ENCODE results near the gene NSFL1C.
A peak's percentile ranks its signal among the peaks of the same experiment; 100 is the strongest.

The NSFL1C gene

GRCh38 chr20:1484438-1485116 is 17.9 kb upstream of the NSFL1C start:
- no peak overlapping the region for H3K4me3 ChIP-seq (ENCODE audit: low read depth, low read length)

GRCh38 chr20:1479831-1480595 is 13.4 kb upstream of the NSFL1C start:
- TF ChIP-seq, protein P1, sequence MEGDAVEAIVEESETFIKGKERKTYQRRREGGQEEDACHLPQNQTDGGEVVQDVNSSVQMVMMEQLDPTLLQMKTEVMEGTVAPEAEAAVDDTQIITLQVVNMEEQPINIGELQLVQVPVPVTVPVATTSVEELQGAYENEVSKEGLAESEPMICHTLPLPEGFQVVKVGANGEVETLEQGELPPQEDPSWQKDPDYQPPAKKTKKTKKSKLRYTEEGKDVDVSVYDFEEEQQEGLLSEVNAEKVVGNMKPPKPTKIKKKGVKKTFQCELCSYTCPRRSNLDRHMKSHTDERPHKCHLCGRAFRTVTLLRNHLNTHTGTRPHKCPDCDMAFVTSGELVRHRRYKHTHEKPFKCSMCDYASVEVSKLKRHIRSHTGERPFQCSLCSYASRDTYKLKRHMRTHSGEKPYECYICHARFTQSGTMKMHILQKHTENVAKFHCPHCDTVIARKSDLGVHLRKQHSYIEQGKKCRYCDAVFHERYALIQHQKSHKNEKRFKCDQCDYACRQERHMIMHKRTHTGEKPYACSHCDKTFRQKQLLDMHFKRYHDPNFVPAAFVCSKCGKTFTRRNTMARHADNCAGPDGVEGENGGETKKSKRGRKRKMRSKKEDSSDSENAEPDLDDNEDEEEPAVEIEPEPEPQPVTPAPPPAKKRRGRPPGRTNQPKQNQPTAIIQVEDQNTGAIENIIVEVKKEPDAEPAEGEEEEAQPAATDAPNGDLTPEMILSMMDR (IDR thresholded peaks at IDR 0.05; ENCODE audit: borderline replicate concordance, insufficient read depth, low read depth, low read length): no peak
- H3K4me3 ChIP-seq (ENCODE audit: low read depth, low read length): no peak overlapping the region

More at GRCh38 chr20:1484438-1485116, 17.9 kb upstream of the NSFL1C start:
- TF ChIP-seq, protein P1 (IDR thresholded peaks at IDR 0.05; ENCODE audit: borderline replicate concordance, insufficient read depth, low read depth, low read length): no peak

GRCh38 chr20:1478566-1478965 is 11.9 kb upstream of the NSFL1C start:
- no peak overlapping the region for H3K4me3 ChIP-seq (ENCODE audit: low read depth, low read length)
- TF ChIP-seq, protein P1 (IDR thresholded peaks at IDR 0.05; ENCODE audit: borderline replicate concordance, insufficient read depth, low read depth, low read length): no peak

- TF ChIP-seq, protein P1 (IDR thresholded peaks at IDR 0.05; ENCODE audit: borderline replicate concordance, insufficient read depth, low read depth, low read length): no peak
- no peak overlapping the region for H3K4me3 ChIP-seq (ENCODE audit: low read depth, low read length)
These were observed 11.3 kb upstream of the NSFL1C start for GRCh38 chr20:1477896-1478490.

DNA sequence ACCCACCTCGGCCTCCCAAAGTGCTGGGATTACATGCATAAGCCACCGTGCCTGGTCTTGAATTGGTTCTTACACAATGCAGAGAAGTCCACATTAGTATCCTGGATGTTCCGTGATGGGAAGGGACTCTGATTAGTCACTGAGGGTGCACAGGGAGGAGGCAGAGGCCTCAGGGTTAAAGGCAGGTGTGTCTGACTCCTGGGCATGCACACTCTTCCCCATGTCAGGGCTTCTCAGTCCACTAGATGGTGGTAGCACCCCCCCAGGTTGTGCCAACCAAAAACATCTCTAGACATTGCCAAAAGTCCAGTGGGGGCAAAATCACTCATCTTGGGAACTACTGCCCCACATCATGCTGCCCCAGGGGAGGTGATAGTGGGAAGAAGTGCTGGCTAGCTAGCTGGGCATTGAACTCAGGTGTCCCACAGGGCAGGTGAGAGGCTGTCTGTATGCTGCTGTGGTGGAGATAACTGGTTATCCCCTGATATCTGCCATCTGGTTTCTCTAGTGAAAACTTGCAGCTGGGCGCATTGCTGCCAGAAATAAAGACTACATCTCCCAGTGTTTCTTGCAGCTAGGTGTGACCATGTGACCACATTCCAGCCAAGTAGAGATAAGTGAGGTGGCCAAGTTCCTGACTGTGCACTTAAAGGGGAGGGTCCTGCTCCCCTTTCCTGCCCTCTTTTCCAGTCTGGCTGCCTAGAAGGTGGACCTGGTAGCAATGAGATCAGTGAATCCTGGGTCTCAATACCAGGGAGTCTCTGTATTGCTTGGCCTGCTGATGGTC is 8.4 kb upstream of the NSFL1C start:
- TF ChIP-seq, protein P1 (IDR thresholded peaks at IDR 0.05; ENCODE audit: borderline replicate concordance, insufficient read depth, low read depth, low read length): 0 out of 2 replicates have a peak, but pooled peaks have one; percentile 7
- no peak overlapping the region for H3K4me3 ChIP-seq (ENCODE audit: low read depth, low read length)

GRCh38 chr20:1474325-1474724 is 7.7 kb upstream of the NSFL1C start:
- TF ChIP-seq, protein P1 (IDR thresholded peaks at IDR 0.05; ENCODE audit: borderline replicate concordance, insufficient read depth, low read depth, low read length): no peak
- H3K4me3 ChIP-seq (ENCODE audit: low read depth, low read length): no peak overlapping the region
